ENCODE results near the gene ZDHHC6. TPM values are rescaled to one million over a fixed set of nuclear protein-coding genes. Genes with fewer than 3 reads are reported as not detected.

The ZDHHC6 gene
- polyA plus RNA-seq (2011; rRNA removed) (16.1 and 31.1 TPM in 2 replicates), polyA minus RNA-seq (2011; rRNA and poly(A)+ RNA removed) (9.6 and 11.9 TPM in 2 replicates)

- POLR2A ChIA-PET, result no interaction called here
- DNase-seq (ENCODE audit: low read depth), result no peak
- H3K36me3 ChIP-seq (ENCODE audit: control insufficient read depth, insufficient read depth, low read length), result no peaks in the 10 kb centered on the region
- H3K4me3 ChIP-seq (ENCODE audit: low read depth, low read length), result peak within 1 kb of the TSS; percentile 75
- TF ChIP-seq, protein P1, sequence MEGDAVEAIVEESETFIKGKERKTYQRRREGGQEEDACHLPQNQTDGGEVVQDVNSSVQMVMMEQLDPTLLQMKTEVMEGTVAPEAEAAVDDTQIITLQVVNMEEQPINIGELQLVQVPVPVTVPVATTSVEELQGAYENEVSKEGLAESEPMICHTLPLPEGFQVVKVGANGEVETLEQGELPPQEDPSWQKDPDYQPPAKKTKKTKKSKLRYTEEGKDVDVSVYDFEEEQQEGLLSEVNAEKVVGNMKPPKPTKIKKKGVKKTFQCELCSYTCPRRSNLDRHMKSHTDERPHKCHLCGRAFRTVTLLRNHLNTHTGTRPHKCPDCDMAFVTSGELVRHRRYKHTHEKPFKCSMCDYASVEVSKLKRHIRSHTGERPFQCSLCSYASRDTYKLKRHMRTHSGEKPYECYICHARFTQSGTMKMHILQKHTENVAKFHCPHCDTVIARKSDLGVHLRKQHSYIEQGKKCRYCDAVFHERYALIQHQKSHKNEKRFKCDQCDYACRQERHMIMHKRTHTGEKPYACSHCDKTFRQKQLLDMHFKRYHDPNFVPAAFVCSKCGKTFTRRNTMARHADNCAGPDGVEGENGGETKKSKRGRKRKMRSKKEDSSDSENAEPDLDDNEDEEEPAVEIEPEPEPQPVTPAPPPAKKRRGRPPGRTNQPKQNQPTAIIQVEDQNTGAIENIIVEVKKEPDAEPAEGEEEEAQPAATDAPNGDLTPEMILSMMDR (IDR thresholded peaks at IDR 0.05; ENCODE audit: insufficient read depth, low read depth, low read length), result peak; percentile 48
- CTCF ChIA-PET, result interaction anchor here (0.9 kb wide), 1 partner anchor 45 kb away, joined by 3 read pairs; no protein-coding TSS in a partner anchor
- H3K27me3 ChIP-seq (ENCODE audit: control insufficient read depth, insufficient read depth, low read length), result no peaks in the 10 kb centered on the region
These were observed at the start of gene ZDHHC6, which contains the start of gene VTI1A for GRCh38 chr10:112446855-112447619. TSS of gene ZDHHC6 (minus strand) at chr10:112446914. CDS start at chr10:112445436, 1,478 bp downstream. TSS of gene VTI1A (plus strand) at chr10:112447215. CDS start at chr10:112447374, 159 bp downstream.

- no peak for DNase-seq (ENCODE audit: low read depth)
- no peaks in the 10 kb centered on the region for H3K27me3 ChIP-seq (ENCODE audit: control insufficient read depth, insufficient read depth, low read length)
- CTCF ChIA-PET, result no interaction called here
- POLR2A ChIA-PET, result no interaction called here
- H3K36me3 ChIP-seq (ENCODE audit: control insufficient read depth, insufficient read depth, low read length), result no peaks in the 10 kb centered on the region
- TF ChIP-seq, protein P1 (IDR thresholded peaks at IDR 0.05; ENCODE audit: insufficient read depth, low read depth, low read length), result no peak
- no peak overlapping the region for H3K4me3 ChIP-seq (ENCODE audit: low read depth, low read length)
These were observed 46.0 kb upstream of the ZDHHC6 start for GRCh38 chr10:112492736-112493135.

DNA sequence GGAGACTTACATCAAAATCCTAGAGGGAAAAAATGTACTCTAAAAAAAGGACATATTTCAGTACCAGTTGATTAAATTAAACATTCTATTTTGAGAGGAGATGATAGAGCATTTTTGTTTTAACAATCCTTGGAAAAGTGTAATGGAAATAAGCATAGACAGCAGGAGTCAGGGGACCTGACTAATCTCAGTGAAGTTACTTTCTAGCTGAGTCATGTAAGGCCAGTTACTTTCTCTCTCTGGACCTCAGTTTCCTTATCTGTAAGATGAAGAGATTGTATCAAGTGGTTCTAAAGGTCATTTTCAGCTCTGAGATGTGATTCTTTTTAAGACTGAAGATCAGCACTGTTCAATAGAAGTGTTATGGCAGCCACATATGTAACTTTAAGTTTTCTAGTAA is 44.4 kb upstream of the ZDHHC6 start:
- ChIA-PET CTCF (interaction anchor here (0.6 to 1.2 kb wide), 3 partner anchors 10 to 44 kb away, joined by 3 read pairs; partner anchors contain the start of gene VTI1A), POLR2A (interaction anchor here (0.6 kb wide), 2 partner anchors 8 to 1015 kb away, joined by 4 to 5 read pairs; no protein-coding TSS in a partner anchor)
- TF ChIP-seq, protein P1 (IDR thresholded peaks at IDR 0.05; ENCODE audit: insufficient read depth, low read depth, low read length), result no peak
- DNase-seq (ENCODE audit: low read depth), result no peak
- no peak overlapping the region for H3K4me3 ChIP-seq (ENCODE audit: low read depth, low read length)
- H3K36me3 ChIP-seq (ENCODE audit: control insufficient read depth, insufficient read depth, low read length), result no peaks in the 10 kb centered on the region
- no peaks in the 10 kb centered on the region for H3K27me3 ChIP-seq (ENCODE audit: control insufficient read depth, insufficient read depth, low read length)

- Histone ChIP-seq H3K36me3 (ENCODE audit: control insufficient read depth, insufficient read depth, low read length) (no peaks in the 10 kb centered on the region), H3K27me3 (ENCODE audit: control insufficient read depth, insufficient read depth, low read length) (no peaks in the 10 kb centered on the region), H3K4me3 (ENCODE audit: low read depth, low read length) (no peak overlapping the region)
- DNase-seq (ENCODE audit: low read depth), result no peak
- ChIA-PET POLR2A (interaction anchor here (0.6 kb wide), 1 partner anchor 1016 kb away, joined by 5 read pairs; no protein-coding TSS in a partner anchor), CTCF (no interaction called here)
- TF ChIP-seq, protein P1 (IDR thresholded peaks at IDR 0.05; ENCODE audit: insufficient read depth, low read depth, low read length), result no peak
These were observed 43.8 kb upstream of the ZDHHC6 start for GRCh38 chr10:112490545-112490944.

GRCh38 chr10:112487964-112488363 is 41.2 kb upstream of the ZDHHC6 start:
- no peaks in the 10 kb centered on the region for H3K27me3 ChIP-seq (ENCODE audit: control insufficient read depth, insufficient read depth, low read length)
- no peaks in the 10 kb centered on the region for H3K36me3 ChIP-seq (ENCODE audit: control insufficient read depth, insufficient read depth, low read length)
- no peak overlapping the region for H3K4me3 ChIP-seq (ENCODE audit: low read depth, low read length)
- TF ChIP-seq, protein P1 (IDR thresholded peaks at IDR 0.05; ENCODE audit: insufficient read depth, low read depth, low read length), result no peak
- ChIA-PET CTCF (interaction anchor here (1.4 to 2.7 kb wide), 2 partner anchors 16 to 17 kb away, joined by 3 to 10 read pairs; no protein-coding TSS in a partner anchor), POLR2A (no interaction called here)
- DNase-seq (ENCODE audit: low read depth), result no peak
